ENCODE data around the gene AKIRIN2. TPM values are rescaled to one million over a fixed set of nuclear protein-coding genes. Genes with fewer than 3 reads are reported as not detected.

The AKIRIN2 gene
- polyA plus RNA-seq, 1 donor (not counting 4 experiments of a cell fraction or from before 2014, with no cell fraction given), result 24.6 TPM

DNA sequence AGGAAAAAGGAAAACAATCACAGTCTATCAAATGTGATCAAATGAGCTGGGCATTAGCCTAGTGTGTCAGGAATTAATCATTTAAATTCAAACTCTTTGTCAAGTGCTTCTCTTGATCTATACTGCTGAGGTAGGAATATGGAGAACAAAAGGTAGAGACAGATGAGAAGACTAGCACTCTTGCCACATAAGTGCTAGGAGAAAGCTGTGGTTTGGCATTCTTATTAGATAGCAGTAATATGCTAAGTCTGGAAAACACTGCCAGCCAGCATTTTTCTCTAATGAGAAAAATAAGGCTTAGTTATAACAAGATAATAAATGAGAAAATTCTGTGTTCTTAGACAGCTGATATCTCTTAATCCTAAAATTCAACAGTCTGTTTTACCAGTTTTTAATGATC is 73.2 kb downstream of the AKIRIN2 start:
- FAIRE-seq (no peak), DNase-seq (ENCODE audit: low read depth, low spot score) (no peak)
- Histone ChIP-seq H3K9me1 (ENCODE audit: control insufficient read depth, extremely low read depth, insufficient read depth, low read length) (no peaks in the 10 kb centered on the region), H3K27me3 (ENCODE audit: control insufficient read depth, extremely low read depth, insufficient read depth, low read length) (no peaks in the 10 kb centered on the region), H3K4me2 (ENCODE audit: control insufficient read depth, extremely low read depth, insufficient read depth, low read depth, low read length) (no peak overlapping the region), H3K9me3 (ENCODE audit: control insufficient read depth, low read depth, low read length) (no peaks in the 10 kb centered on the region), H2AFZ (ENCODE audit: control insufficient read depth, low read length) (no peak overlapping the region), H4K20me1 (ENCODE audit: control insufficient read depth, extremely low read depth, insufficient read depth, low read length) (no peaks in the 10 kb centered on the region), H3K9ac (ENCODE audit: control insufficient read depth, extremely low read depth, insufficient read depth, low read length) (no peak overlapping the region), H3K27ac (ENCODE audit: control insufficient read depth, insufficient read depth, low read length) (no peak overlapping the region), H3K4me3 (ENCODE audit: control insufficient read depth in 2 of 3, extremely low read depth in 1 of 3, insufficient read depth in 2 of 3, low read depth in 1 of 3, low read length in 3 of 3) (no peak overlapping the region), H3K79me2 (ENCODE audit: control insufficient read depth, insufficient read depth, low read length) (no peaks in the 10 kb centered on the region), H3K36me3 (ENCODE audit: control insufficient read depth in 2 of 2, extremely low read depth in 1 of 2, insufficient read depth in 2 of 2, low read length in 2 of 2) (no peaks in the 10 kb centered on the region), H3K4me1 (ENCODE audit: control insufficient read depth, extremely low read depth, insufficient read depth, low read length) (no peaks in the 10 kb centered on the region)
- dilution Hi-C loops (cut with MboI; ENCODE audit: extremely low pct_ligation_motif_present, low sequenced_read_pairs), result no loop called here
- TF ChIP-seq EZH2 (IDR thresholded peaks at IDR 0.05; ENCODE audit: low read length), result no peak

DNA sequence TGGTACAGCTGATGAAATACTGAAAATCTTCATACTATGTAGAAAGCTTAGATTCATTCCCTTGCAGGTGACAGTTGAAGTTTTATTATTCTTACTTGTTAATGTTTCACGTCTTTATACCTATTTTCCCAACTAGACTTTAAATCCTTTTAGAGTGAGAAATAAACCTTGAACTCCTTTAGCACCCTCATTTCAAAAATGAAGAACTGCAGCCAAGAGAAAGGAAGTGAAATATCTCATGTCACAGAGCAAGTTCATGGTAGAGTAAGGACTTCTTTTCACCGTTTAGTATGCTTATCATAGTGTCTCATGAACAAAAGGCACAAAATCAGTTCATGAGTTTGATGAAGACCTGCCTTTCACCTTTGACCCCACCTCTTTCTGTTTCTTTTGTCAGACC is 73.6 kb downstream of the AKIRIN2 start:
- FAIRE-seq (no peak), DNase-seq (ENCODE audit: low read depth, low spot score) (no peak)
- H3K36me3 ChIP-seq (ENCODE audit: control insufficient read depth in 2 of 2, extremely low read depth in 1 of 2, insufficient read depth in 2 of 2, low read length in 2 of 2), result no peaks in the 10 kb centered on the region
- H3K9me3 ChIP-seq (ENCODE audit: control insufficient read depth, low read depth, low read length), result no peaks in the 10 kb centered on the region
- no peak overlapping the region for H3K4me3 ChIP-seq (ENCODE audit: control insufficient read depth in 2 of 3, extremely low read depth in 1 of 3, insufficient read depth in 2 of 3, low read depth in 1 of 3, low read length in 3 of 3)
- no peaks in the 10 kb centered on the region for H3K79me2 ChIP-seq (ENCODE audit: control insufficient read depth, insufficient read depth, low read length)
- no peaks in the 10 kb centered on the region for H4K20me1 ChIP-seq (ENCODE audit: control insufficient read depth, extremely low read depth, insufficient read depth, low read length)
- TF ChIP-seq, protein P1, sequence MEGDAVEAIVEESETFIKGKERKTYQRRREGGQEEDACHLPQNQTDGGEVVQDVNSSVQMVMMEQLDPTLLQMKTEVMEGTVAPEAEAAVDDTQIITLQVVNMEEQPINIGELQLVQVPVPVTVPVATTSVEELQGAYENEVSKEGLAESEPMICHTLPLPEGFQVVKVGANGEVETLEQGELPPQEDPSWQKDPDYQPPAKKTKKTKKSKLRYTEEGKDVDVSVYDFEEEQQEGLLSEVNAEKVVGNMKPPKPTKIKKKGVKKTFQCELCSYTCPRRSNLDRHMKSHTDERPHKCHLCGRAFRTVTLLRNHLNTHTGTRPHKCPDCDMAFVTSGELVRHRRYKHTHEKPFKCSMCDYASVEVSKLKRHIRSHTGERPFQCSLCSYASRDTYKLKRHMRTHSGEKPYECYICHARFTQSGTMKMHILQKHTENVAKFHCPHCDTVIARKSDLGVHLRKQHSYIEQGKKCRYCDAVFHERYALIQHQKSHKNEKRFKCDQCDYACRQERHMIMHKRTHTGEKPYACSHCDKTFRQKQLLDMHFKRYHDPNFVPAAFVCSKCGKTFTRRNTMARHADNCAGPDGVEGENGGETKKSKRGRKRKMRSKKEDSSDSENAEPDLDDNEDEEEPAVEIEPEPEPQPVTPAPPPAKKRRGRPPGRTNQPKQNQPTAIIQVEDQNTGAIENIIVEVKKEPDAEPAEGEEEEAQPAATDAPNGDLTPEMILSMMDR (optimal IDR thresholded peaks at IDR 0.05 in 1 of 3, IDR thresholded peaks at IDR 0.05 in 1 of 3, conservative IDR thresholded peaks at IDR 0.05 in 1 of 3; ENCODE audit: extremely low read depth in 1 of 3, insufficient read depth in 2 of 3, low read length in 3 of 3), result no peak
- TF ChIP-seq EZH2 (IDR thresholded peaks at IDR 0.05; ENCODE audit: low read length), result no peak
- no peaks in the 10 kb centered on the region for H3K9me1 ChIP-seq (ENCODE audit: control insufficient read depth, extremely low read depth, insufficient read depth, low read length)
- H3K27me3 ChIP-seq (ENCODE audit: control insufficient read depth, extremely low read depth, insufficient read depth, low read length), result no peaks in the 10 kb centered on the region
- H3K4me1 ChIP-seq (ENCODE audit: control insufficient read depth, extremely low read depth, insufficient read depth, low read length), result no peaks in the 10 kb centered on the region
- dilution Hi-C loops (cut with MboI; ENCODE audit: extremely low pct_ligation_motif_present, low sequenced_read_pairs), result no loop called here
- H3K27ac ChIP-seq (ENCODE audit: control insufficient read depth, insufficient read depth, low read length), result no peak overlapping the region
- H2AFZ ChIP-seq (ENCODE audit: control insufficient read depth, low read length), result no peak overlapping the region
- no peak overlapping the region for H3K9ac ChIP-seq (ENCODE audit: control insufficient read depth, extremely low read depth, insufficient read depth, low read length)
- no peak overlapping the region for H3K4me2 ChIP-seq (ENCODE audit: control insufficient read depth, extremely low read depth, insufficient read depth, low read depth, low read length)

Small RNA genes within 50 kb of the gene (small RNA-seq; reads per million reads assigned to genes)
- 0 reads per million in 3 experiments for gene RF01210 (ENCODE audit: insufficient read length in 3 of 3, low read depth in 3 of 3, low replicate concordance in 1 of 3)

Other genes with a start within 250 kb of the AKIRIN2 start
- gene SLC35A1, start 229.3 kb downstream of the AKIRIN2 start, polyA plus RNA-seq, result 7.6 to 25.1 TPM (median 24.0 TPM) in 3 replicates
- 12.0 to 20.3 TPM (median 16.5 TPM) in 3 replicates for gene RARS2, start 112.2 kb downstream of the AKIRIN2 start, polyA plus RNA-seq
- 23.1 to 37.4 TPM (median 23.7 TPM) in 3 replicates for gene ORC3, start 112.1 kb downstream of the AKIRIN2 start, polyA plus RNA-seq

Data from keratinocyte (primary cell).